ENCODE data around the gene ATP6V1G3.

ATP6V1G3 gene

DNA sequence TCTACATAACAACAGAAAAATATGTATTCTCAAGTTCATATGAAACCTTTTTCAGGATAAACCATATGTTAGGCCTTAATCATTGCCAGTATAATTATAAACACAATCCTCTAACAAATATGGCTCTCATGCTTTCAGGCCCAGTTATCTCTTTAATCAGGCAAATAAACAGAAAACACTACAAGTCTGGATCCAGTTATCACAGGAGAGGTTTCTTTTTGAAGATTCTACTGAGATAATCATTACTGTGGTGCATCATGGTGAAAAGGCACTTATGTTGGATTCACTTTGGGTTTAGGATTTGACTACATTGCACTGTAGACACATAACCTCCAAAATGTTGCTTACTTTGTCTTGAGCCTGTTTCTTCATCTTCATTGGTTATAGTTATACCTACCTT lies 8.4 kb upstream of the ATP6V1G3 start:
- Histone ChIP-seq H3K9me3 (no peaks in the 10 kb centered on the region; the same call in 1 of the 2 replicates), H3K4me1 (peaks cover 4% of the 10 kb centered on the region), H3K27me3 (no peaks in the 10 kb centered on the region), H3K36me3 (no peaks in the 10 kb centered on the region), H3K4me3 (ENCODE audit: low read depth, low read length) (no peak overlapping the region)
- TF ChIP-seq, protein P1, sequence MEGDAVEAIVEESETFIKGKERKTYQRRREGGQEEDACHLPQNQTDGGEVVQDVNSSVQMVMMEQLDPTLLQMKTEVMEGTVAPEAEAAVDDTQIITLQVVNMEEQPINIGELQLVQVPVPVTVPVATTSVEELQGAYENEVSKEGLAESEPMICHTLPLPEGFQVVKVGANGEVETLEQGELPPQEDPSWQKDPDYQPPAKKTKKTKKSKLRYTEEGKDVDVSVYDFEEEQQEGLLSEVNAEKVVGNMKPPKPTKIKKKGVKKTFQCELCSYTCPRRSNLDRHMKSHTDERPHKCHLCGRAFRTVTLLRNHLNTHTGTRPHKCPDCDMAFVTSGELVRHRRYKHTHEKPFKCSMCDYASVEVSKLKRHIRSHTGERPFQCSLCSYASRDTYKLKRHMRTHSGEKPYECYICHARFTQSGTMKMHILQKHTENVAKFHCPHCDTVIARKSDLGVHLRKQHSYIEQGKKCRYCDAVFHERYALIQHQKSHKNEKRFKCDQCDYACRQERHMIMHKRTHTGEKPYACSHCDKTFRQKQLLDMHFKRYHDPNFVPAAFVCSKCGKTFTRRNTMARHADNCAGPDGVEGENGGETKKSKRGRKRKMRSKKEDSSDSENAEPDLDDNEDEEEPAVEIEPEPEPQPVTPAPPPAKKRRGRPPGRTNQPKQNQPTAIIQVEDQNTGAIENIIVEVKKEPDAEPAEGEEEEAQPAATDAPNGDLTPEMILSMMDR (IDR thresholded peaks at IDR 0.05; ENCODE audit: low read depth, low read length): no peak
- DNase-seq: no peak

DNA sequence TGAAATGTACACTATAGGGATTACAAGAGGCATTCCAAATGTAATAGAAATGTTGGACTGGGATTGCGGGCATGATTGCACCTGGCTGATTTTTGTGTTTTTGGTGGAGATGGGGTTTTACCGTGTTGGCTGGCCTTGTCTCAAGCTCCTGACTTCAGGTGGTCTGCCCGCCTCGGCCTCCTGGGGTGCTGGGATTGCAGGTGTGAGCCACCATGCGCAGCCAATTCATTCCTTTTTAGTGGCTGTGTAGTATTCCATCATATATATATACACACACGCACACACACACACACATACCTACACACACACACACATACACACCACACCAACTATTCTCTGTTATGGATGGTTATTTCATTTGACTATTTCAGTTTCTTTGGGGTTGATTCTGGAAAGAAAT lies 4.7 kb upstream of the ATP6V1G3 start:
- DNase-seq: no peak
- Histone ChIP-seq H3K4me1 (peaks cover 6% of the 10 kb centered on the region), H3K36me3 (no peaks in the 10 kb centered on the region), H3K27me3 (no peaks in the 10 kb centered on the region), H3K4me3 (ENCODE audit: low read depth, low read length) (no peak overlapping the region), H3K9me3 (no peaks in the 10 kb centered on the region; the same call in 1 of the 2 replicates)
- TF ChIP-seq, protein P1 (IDR thresholded peaks at IDR 0.05; ENCODE audit: low read depth, low read length): no peak

DNA sequence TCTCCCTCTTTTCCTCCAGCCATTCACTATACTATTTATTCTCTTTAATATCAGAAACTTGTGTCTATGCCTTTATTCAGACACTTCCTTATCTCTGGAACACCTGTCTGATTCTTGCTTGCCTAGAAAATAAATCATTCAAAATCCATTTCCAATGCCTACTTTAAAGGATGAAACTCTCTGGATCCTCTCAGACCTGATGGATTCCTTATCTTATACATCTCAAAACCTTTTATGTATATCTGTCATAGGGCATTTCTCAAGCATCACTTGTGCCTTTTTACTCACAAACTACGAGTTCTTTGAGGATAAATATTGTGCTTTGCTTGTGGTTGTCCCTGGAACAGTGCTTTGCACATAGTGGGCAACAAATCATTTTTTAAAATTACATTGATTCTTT lies 3.8 kb upstream of the ATP6V1G3 start:
- Histone ChIP-seq H3K4me3 (ENCODE audit: low read depth, low read length) (no peak overlapping the region), H3K9me3 (no peaks in the 10 kb centered on the region; the same call in 1 of the 2 replicates), H3K36me3 (no peaks in the 10 kb centered on the region), H3K4me1 (peaks cover 6% of the 10 kb centered on the region), H3K27me3 (no peaks in the 10 kb centered on the region)
- no peak for DNase-seq
- TF ChIP-seq, protein P1 (IDR thresholded peaks at IDR 0.05; ENCODE audit: low read depth, low read length): no peak

DNA sequence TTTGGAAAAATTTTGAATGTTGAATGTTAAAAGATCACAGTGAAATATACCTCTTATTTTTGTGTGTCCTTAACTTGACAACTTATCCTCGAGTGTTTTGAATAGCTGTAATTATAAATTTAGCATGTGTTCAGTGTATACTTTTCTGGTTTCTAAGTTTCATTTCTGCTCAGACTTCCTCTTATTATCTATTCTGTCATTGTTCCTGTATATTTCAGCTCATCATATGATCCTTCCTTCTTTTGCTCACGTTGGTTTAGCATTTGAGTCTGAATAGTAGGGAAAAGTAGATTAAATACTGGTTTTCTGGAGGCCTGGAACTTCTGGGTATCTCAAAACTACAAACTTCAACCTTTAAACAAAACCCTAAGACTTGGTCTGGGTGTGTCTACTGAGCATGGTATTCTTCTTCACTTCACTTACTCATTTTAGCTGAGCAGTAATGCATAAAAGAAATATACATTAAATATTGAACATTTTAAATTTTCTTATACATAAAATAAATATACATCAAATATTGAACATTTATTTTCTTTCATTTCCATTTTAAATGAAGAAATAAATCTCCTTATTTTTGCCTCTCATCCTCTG lies 3.3 kb upstream of the ATP6V1G3 start:
- H3K27me3 ChIP-seq: no peaks in the 10 kb centered on the region
- TF ChIP-seq, protein P1 (IDR thresholded peaks at IDR 0.05; ENCODE audit: low read depth, low read length): no peak
- no peak for DNase-seq
- no peaks in the 10 kb centered on the region; the same call in 1 of the 2 replicates for H3K9me3 ChIP-seq
- H3K36me3 ChIP-seq: no peaks in the 10 kb centered on the region
- H3K4me1 ChIP-seq: peaks cover 6% of the 10 kb centered on the region
- H3K4me3 ChIP-seq (ENCODE audit: low read depth, low read length): no peak overlapping the region

DNA sequence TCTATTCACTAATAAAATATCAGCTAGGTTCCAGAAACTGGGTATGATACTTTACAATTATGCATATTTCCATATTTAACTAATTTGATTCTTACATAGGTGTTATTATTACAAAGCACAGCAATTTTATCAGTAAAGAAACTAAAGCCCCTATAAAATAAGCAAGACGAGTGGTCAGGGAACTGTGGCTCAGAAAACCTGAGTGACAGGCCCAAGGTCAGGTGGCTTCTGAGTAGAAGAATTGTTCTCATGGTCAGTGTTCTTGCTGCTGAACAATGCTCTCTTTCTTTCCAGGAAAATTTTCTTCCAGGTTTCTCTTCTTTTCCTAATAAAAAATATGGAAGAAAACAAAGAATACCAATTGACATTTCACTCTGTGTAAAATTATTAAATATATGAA lies 2.2 kb upstream of the ATP6V1G3 start:
- Histone ChIP-seq H3K27me3 (no peaks in the 10 kb centered on the region), H3K36me3 (no peaks in the 10 kb centered on the region), H3K4me3 (ENCODE audit: low read depth, low read length) (no peak overlapping the region), H3K9me3 (no peaks in the 10 kb centered on the region; the same call in 1 of the 2 replicates), H3K4me1 (peaks cover 6% of the 10 kb centered on the region)
- no peak for DNase-seq
- TF ChIP-seq, protein P1 (IDR thresholded peaks at IDR 0.05; ENCODE audit: low read depth, low read length): no peak

DNA sequence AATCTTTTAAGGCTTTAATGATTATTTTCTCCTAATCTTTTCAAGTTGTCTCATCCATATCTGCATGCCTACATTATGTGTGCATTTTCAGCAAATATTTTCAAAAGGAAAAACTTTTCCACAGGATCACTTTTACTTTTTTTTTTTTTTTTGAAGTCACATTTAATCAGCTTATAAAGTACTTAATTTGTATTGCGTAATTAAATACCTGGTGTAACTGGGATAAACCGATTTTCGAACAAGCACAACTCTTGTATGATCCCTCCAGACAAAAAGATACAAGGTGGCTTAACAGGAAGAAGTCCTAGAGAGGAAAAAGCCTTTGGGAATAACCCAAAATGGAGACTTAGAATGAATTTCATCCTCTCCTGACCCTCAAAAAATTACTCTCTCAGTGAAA lies 1.3 kb upstream of the ATP6V1G3 start:
- Histone ChIP-seq H3K9me3 (no peaks in the 10 kb centered on the region; the same call in 1 of the 2 replicates), H3K36me3 (no peaks in the 10 kb centered on the region), H3K4me3 (ENCODE audit: low read depth, low read length) (no peak overlapping the region), H3K4me1 (peaks cover 8% of the 10 kb centered on the region), H3K27me3 (no peaks in the 10 kb centered on the region)
- TF ChIP-seq, protein P1 (IDR thresholded peaks at IDR 0.05; ENCODE audit: low read depth, low read length): no peak
- no peak for DNase-seq

Measured in BE2C (cell line).